OCI-LY3 (cell line): Measurements from ENCODE around the gene TPBGL.

Source experiments
- EZH2phosphoT487 ChIP-seq: fragments of 200-600 bp; shearing (Covaris generic); IDR thresholded peaks from 2 replicates; pipeline ENCODE4 v1.6.1; 2018; ENCODE audit warnings: antibody characterized with exemption, mixed run types, low read depth
- TF ChIP-seq, protein P1 (sequence below): fragments of 200-600, 300-600 bp; sonication (generic); IDR thresholded peaks from 2 replicates; pipeline ENCODE4 v1.5.1; 2014; ENCODE audit warnings: antibody characterized with exemption, low read length, low read depth

DNA sequence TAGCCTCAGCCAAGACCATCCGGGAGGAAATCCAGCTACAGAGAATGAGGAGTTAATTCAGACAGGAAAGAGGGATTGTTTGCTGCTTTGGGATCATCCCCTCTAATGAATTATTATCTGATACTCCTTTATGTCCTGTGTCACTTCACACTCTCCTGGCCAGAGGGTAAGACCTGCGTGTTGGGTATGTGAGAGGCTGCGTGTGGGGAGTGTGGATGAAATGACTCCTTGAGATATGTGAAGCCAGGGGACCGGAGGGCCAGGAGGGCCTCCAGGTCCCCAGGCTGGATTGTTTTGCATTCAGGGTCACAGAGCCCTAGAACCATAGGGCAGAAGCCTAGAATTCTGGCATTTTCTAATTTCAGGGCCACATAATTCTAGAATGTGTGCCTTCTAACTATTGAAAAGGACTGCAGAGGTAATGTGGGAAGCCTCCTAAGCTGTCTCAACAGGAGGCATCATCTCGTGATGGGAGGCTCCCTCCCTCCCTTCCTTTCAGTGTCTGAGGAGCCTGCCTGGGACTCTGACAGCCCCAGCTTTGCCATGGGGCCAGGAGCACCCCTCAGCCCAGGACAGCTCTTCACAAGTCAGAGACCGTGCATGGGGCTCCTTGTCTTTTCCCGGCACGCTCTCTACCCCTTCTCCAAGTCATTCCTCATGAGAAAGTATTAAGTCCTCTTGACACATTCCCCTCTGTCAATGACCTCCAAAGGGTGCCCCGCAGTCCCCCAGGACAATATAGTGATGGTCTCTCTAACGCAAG is 3.7 kb downstream of the TPBGL start:
- TF ChIP-seq, protein P1, sequence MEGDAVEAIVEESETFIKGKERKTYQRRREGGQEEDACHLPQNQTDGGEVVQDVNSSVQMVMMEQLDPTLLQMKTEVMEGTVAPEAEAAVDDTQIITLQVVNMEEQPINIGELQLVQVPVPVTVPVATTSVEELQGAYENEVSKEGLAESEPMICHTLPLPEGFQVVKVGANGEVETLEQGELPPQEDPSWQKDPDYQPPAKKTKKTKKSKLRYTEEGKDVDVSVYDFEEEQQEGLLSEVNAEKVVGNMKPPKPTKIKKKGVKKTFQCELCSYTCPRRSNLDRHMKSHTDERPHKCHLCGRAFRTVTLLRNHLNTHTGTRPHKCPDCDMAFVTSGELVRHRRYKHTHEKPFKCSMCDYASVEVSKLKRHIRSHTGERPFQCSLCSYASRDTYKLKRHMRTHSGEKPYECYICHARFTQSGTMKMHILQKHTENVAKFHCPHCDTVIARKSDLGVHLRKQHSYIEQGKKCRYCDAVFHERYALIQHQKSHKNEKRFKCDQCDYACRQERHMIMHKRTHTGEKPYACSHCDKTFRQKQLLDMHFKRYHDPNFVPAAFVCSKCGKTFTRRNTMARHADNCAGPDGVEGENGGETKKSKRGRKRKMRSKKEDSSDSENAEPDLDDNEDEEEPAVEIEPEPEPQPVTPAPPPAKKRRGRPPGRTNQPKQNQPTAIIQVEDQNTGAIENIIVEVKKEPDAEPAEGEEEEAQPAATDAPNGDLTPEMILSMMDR: no peak
- TF ChIP-seq EZH2phosphoT487: no peak
